Stimulated activated CD4-positive, alpha-beta T cell treated with anti-CD3 and anti-CD28 coated beads, TNF-alpha, amount 100 ng/mL, for 4 hours (primary cell): ENCODE results near the gene SND1.

Experiments
- DNase-seq, 3 experiments: peaks; one replicate each; pipeline ENCODE4 v3.0.0-alpha.2; 2020; ENCODE audit warnings: low read depth in 3 of 3

SND1 gene

DNA sequence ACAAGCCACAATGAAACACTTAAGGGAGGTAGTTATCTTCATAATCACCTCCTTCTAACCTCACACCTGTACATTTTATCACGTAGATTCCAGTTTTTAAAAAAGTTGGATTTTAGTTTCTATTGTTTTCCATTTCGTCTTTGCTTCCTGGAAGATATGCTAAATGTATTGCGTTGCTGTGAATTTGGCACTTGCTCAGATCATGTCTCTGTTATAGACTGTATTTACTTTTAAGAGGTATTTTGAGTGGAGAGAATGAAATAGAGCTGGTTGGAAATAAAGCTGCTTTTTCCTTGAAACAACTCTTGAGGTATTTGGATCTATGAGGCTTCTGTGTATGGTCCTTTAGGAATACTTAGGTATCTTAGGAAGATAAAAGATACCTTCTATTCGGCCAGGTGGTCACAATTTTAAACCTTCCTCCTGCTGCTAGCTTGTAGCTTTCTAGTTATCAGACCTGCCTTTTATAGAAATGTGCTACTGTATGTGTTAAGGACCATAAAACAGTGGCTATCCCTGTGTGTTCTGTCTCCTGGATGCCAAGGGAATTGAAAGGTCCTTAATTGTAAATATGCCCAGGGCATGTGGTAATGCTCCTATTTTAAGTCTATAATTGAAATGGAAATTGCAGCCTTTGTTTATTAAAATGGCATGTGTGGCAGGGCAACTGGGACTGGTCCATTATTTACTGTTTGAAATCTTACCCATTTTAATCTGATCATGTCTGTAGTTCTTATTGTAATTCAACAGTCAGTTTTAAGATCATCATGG is 147.7 kb downstream of the SND1 start:
- no peak for DNase-seq

DNA sequence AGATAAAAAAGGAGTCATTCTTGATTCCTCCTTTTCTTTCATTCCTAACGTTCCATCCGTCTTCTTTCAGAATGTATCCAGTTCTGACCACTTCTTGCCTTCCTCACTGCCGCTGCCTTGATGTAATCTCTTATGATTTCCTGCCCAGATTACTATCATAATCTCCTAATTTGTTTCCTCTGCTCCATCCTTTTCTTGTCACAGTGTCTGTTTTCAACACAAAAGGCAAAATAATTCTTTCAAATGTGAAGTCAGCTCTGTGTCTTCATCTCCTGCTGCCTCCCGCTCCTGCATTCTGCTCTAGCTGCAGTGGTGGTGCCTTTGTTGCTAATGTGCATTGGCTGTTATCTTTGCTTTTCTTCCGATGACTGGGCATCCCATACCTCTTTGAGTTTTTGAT is 150.9 kb downstream of the SND1 start:
- DNase-seq = no peak

DNA sequence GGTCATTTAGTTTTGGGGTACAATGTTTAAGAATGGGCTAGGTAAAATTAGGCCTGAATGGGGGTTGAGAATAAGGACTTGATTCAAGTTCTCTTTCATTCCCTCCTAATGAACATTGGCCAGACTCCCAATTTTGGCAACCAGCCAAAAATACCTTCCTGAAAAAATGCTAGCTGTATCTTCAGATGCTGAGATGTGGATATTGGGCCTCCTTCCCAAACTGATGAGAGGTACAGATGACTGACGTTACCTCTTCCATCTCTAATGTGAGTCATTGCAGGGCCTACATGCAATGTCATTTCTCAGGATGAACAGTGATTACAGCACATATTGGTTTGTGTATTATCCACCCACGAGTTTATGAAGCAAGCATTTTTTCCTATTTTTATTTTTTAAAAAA is 151.6 kb downstream of the SND1 start:
- DNase-seq = no peak

DNA sequence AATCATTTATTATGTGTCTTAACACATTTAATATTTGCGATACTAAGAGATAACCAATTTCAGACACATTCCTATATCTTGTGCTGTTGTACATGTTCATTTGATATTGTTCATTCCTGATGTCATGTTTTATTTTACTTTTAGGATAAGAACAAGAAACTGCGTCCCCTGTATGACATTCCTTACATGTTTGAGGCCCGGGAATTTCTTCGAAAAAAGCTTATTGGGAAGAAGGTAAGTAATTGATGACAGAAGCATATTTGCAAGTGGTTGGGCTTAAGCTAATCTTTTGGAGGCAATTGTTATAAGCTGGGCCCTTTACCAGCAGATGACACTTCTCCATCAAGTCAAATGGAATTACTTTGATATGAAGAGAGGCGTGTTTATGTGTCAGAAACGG is 155.3 kb downstream of the SND1 start:
- no peak for DNase-seq

DNA sequence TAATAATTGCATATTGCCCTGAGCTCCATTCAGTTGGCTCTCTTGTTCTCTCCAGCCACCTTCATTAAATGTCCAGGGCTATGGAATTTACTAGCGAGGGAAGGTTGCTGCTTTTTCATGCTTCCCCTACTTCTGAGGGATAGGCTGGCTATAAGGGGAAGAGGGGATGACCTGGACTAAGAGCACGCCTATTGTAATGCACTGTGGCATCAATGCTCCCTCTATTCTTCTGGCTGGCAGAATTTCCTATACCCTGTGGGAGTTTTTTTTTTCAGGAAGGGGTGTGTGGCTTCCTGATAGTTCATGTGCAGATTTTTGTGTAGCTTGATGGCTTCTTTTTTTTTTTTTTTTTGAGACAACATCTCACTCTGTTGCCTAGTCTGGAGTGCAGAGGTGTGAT is 155.8 kb downstream of the SND1 start:
- DNase-seq = no peak

DNA sequence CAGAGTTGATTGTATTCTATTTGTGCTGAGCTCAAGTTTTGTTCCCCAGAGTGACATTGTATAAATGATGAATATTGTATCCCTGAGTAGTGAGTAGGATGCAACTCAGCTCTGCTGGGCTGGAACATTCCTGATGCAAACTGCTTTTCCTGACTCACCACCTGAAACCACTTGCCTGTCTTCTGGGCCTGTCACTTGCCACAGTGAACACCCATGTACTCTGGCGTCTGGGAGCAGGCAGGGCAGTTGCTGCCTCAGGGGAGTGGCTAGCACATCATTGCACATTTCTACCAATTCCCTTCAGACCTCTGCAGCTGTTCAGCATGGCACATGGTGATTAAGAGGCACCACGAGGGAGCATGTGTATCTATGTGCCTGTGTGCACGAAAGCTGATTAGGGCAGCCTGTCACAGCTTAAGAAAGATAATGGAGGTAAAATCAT is 157.3 kb downstream of the SND1 start:
- no peak for DNase-seq

DNA sequence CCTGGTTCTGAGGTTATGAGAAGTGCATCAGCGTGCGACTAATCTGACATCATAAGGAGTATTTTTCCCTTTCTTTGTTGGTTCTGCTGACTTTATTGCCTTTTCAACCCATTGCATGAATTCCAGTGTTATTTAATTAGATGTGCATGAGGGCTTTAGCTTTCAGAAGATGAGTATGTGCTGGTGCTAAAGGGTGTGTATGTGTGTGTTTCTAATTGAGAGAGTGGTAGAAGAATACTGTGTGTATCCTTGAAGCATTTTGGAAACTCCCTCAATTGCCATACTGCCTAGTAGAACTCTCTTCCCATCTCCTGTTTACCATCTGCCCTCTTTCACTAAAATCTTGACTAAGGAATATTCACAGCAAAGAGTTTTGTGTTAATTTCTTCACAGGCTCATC is 158.1 kb downstream of the SND1 start:
- no peak for DNase-seq

DNA sequence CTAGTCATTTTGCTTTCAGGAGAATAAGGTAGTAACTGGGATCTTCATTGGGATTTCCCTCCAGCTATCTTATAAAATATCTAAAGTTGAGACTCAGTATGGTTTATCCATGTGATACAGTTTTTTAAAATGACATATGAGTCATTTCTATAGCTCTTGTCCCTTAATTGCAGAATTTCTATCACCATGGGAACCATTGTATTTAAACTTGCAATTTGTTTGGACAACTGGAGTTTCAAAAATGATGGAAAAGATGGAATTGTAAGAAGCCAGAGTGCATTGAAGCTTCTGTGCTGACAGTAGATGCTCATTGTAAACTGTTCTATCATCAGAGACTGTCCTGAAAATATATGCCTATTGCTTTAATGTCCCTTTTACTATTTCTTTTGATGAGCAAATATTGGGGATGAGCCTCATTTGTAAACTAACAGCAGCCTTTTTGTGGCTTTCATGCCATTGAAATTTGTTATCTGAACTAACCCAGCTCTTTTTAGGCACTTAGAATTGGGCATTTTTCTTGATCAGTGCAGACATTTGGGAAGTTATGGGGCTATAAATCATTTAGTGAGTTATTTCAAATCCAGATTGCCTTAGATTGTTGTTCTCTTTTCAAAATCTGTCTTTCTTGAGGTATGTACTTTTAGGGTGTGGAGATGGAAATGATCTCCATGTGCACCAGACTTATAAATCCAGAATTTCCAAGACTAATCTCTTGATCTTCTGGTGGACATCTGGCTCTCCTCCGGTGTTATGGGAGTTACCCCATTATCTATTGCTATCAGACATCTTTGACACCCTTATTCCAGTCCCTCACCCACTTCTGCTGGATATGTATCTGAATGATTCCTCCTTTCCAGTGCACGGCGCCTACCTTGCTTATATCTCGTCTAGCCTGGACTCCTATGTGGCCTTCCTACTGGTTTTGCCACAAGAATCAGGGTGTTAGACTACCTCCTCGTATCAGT is 159.0 kb downstream of the SND1 start:
- DNase-seq = no peak

DNA sequence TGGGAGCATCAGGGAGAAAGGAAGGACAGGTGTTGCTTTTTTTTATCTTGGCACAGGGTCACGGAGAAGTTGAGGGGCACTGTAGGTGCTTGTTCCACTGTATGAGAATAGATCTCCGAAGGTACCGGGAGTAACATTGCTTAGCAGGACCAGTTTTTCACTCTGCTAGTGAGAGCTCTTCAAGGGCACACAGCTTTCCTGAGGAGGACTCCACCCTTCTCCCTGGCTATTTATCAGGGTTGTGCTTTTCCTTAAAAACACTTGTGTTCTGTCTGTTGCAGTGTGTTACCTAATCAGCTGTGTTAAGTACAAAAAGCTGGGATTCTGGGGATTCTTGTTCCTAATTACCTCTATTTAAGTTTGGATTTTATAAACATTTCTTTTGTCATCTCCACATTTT is 160.5 kb downstream of the SND1 start:
- no peak for DNase-seq

DNA sequence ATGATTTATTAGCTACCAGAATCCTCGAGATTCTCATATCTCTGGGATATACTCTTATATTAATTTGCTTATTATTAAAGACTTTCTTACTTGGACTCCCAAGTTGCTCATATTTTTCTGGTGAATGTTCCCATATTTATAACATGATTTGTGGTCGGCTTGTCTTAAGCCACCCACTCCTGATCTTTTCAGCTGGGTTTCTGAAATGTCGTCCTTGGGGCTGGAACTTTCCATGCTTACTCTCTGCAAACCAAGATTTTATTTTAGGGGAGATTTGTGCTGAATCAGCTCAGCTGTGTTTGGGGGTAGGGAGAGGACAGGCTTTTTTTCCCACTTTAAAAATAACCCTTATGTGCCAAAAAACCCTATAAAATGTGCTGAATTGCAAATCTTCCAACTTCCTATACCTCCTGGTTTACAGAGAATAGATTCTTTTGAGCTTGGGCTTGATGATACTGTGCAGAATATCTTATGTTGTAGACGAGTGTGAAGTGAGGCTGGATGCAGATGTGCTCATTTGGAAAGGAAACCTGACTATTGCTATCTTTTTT is 162.1 kb downstream of the SND1 start:
- DNase-seq = no peak

DNA sequence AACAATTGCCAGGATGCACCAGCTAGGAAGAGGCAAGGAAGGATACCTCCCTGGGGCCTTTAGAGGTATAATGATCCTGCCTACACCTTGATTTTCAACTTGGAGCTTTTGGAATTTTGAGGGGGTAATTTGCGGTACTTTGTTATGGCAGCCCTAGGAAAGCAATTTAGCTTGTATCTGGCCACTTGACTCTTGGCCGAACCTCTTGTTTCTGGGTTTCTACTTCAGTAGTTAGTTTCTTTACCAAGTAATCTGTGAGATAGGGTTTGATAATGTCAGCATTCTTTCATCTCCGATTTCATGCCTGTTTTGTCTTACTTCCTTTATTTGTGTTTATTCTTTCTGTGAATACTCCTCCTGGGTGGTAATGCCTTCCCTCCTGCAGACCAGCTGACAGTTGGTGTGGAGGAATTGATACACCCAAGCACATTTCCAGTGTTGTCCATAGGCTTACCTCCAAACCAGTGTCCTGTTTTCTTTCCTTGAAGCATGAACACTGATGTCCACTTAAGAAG is 163.7 kb downstream of the SND1 start:
- no peak for DNase-seq

DNA sequence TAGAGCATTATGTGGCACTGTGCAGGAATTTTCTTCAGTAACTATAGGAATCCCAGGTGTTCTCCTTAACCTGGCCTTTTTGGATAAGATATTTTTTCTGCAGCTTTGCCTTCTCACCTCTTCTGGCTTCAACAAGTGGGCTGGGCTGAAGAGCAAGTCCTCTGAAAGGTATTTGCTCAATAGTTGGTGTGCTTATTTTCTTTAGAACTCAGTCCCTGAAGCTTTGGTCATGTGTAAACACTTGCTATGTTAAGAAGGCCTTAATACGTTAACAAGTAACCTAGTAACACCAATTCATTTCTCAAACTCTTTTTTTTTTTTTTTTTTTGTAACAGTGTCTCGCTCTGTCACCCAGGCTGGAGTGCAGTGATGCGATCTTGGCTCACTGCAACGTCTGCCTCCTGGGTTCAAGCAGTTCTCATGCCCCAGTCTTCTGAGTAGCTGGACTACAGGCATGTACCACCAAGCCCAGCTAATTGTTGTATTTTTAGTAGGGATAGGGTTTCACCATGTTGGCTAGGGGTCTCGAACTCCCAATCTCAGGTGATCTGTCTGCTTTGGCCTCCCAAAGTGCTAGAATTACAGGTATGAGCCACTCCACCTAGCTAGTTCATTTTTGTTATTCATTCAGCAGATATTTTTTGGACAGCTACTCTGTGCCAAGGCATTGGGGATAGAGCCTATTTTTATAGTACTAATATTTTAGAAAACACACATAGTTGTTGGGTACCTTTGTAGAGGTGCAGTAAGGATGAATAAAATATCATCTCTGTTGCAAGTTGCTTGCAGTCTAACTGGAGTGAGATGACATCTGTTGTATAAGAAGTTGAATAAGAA is 164.6 kb downstream of the SND1 start:
- DNase-seq = no peak

DNA sequence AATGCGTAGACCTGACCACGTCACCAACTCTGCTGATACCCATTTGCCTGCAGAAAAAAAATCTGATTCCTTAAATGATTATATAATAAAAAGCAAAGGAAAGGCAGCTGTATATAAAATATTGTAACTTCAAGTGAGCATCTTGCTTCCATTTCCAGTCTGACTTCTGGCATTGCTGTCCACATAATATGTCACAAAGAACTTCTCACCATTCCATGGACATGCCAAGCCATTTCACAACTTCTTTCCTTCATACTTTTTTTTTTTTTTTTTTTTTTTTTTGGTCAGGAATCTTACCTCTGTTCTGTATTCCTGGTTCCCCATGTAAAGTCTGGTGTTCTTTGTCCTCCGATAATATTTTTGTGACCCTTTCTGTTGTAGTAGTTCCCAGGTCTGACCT is 165.5 kb downstream of the SND1 start:
- no peak for DNase-seq

DNA sequence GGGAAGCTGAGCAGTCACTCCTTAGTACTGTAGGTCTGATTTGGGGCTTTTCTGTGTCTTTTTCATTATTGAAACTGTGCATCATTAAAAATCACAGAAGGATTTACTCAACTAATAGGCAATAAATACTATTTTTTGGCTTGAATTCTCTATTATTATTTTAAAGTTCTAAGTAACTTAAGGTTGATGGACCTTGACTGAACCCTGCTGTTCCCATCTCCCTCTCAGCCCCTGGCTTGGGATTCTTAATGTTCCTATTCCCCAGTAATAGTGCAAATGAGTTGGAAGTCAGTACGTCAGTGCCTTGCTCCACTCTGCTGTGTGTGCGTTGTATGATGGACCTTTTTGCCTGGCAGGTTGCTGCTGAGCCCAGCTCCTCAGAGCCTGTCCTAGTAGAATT is 166.3 kb downstream of the SND1 start:
- DNase-seq = no peak

DNA sequence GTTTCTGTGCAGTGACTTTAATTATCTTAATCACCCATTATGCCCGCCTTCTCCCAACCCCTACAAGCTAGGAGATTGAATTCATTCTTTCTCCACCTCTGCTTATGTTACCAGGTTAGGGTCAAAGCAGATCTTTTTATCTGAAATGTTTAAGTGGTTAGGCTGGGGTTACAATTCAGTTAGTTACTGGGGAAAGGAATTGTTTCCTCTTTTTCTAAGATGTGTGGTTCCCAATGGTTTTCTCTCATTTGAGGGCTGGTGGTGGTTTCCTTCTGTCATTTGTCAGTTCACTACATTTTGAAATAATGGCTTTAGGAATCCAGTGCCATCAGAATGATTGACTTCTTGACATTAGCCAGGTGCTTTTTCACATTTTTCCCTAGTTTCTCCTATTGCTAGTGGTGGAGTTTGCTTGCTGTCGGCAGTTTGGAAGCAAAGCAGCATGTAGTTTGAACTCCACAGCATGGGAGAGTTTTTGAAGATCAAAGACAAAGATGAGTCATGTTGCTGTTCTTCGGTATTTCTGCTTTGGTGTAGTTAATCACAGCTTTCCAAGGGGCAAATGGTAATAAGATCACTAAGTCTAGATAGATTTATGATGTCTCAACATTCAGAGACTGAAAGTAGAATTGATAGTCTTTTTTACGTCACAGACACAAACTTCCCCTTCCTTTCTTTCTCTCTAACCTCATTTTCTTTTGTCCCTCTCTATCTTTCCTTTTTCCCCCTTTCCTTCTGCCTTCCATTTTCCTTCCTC is 168.2 kb downstream of the SND1 start:
- DNase-seq = no peak

DNA sequence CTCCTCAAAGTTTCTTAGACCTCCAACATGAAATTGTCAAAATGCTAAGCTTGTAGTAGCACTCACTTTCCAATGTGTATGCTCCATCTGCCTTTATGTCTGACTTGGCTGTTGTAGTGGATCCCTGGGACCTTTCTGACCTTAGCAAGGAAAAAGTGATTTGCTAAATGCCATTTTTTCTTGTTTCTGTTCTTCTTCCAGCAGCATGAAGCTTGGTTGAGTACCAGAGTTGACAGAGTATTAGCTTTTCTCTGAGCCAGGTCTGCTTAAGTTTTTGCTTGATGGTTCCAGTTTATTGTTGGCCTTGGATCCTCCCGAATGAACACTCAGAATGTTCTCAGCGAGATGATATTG is 168.7 kb downstream of the SND1 start:
- DNase-seq = no peak

DNA sequence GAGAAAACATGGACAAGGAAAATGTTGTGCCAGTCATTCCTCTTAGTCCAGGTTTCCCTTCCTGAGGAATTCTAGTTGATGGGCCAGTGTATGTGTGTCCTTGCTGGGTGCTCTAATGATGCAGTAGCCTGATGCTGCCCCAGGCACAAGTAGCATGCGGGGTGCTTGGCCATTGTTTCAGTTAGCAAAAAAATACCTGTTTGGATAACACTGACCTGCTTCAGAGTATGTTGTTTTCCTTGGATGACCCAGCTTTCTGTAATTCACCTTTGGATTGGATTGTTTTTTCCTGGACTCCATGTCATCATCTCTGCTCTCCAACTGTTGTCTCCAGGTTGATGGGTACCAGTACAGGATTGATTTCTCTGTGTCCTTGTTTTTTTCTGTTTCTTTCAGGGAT is 169.2 kb downstream of the SND1 start:
- no peak for DNase-seq

DNA sequence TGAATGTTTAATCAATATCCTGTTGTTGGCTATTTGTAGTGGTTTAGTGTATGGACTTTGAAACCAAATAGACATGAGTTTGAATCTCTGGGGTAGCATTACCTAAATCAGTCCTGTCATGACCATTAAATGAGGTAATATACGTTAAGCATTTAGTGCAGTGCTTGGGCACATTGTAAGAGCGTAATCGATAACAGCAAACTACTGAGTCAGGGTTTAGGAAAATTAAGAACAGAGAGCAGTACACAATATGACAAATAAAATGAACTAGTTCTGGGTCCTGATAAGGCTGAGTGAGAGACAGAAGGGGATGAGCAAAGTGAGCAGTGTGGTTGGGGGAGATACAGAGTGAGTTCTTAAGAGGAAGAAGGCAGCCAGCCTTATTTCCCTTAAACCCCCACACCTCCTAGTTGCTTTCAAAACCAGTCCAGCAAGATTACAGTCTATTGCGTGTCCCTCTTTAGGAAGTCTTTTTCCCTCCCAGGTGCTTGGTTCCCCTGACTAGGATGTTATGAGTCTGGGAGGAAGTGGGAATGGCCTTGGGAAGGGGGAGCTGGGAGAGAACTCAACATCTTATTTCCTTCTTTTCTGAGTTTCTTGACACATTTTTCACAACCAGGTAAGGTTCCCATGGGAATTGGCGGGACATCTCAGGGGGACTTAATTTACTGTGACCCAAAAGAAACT is 171.0 kb downstream of the SND1 start:
- DNase-seq = no peak

DNA sequence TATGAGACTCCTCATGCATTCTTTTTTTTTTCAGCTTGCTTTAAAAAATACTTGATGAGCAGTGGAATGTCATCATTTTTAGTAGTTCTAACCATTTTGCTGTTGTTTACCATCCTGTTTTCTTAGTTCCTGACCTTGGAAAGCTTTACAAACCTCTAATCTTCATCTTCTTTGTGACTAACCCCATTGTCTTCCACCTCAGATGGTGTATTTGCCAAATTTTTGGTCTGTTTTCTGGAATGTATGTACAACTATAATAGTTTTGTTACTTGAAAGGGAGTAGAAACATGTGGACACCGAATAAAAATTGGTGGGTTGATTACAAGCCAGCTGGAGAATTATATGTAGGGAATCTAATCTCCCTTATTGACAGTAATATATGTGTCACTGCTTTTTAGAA is 172.7 kb downstream of the SND1 start:
- no peak for DNase-seq

DNA sequence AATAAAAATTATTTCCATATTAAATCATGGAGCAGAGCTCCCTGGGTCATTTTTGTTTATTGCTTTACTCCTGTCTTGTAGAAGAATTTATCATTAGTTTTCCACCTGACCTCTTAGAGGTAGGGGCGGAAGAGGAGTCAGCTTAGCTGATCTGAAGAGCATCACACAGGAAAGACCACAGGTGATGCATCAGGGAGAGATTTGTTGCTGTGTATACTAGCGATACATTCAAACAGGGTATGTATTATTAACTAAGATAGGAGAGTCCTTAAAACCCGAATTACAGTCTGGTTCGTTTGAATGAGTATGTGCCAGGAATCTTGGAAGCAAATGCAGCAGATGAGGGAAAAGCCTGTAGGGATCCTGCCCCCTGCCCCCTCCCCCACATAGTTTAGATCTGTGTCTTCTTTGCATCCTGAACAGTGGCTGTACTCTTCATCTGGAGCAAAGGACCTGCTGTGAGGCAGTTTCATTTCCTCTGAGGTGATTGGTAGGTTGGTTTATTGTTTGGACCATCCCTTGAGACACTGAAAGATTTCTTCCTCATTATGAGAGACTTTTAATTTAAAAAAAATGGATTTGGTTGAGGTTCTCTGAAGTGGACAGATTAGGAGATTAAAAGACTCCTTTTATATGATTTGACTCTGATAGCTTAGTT is 177.0 kb downstream of the SND1 start:
- no peak for DNase-seq
